IPS-18a (cell line): Measurements from ENCODE around the gene TOMT.

Source experiments
- H3K27ac ChIP-seq: one replicate; pipeline ENCODE4 v1.5.1; 2013; ENCODE audit warnings: low read length
- H3K27me3 ChIP-seq: one replicate; pipeline ENCODE4 v1.6.1; 2013; ENCODE audit warnings: mild to moderate bottlenecking, low read length; ENCODE audit not compliant: control insufficient read depth, insufficient read depth
- H3K36me3 ChIP-seq: one replicate; pipeline ENCODE4 v1.6.1; 2013; ENCODE audit warnings: low read depth, low read length; ENCODE audit not compliant: control insufficient read depth
- H3K4me1 ChIP-seq: one replicate; pipeline ENCODE4 v1.6.1; 2013; ENCODE audit warnings: low read depth, low read length; ENCODE audit not compliant: control insufficient read depth
- H3K4me3 ChIP-seq: one replicate; pipeline ENCODE4 v1.5.1; 2013; ENCODE audit warnings: low read length
- H3K9ac ChIP-seq: one replicate; pipeline ENCODE4 v1.6.1; 2013; ENCODE audit warnings: mild to moderate bottlenecking, low read length, moderate library complexity
- H3K9me3 ChIP-seq: one replicate; pipeline ENCODE4 v1.6.1; 2013; ENCODE audit warnings: low read depth, low read length; ENCODE audit not compliant: control insufficient read depth

Gene TOMT

DNA sequence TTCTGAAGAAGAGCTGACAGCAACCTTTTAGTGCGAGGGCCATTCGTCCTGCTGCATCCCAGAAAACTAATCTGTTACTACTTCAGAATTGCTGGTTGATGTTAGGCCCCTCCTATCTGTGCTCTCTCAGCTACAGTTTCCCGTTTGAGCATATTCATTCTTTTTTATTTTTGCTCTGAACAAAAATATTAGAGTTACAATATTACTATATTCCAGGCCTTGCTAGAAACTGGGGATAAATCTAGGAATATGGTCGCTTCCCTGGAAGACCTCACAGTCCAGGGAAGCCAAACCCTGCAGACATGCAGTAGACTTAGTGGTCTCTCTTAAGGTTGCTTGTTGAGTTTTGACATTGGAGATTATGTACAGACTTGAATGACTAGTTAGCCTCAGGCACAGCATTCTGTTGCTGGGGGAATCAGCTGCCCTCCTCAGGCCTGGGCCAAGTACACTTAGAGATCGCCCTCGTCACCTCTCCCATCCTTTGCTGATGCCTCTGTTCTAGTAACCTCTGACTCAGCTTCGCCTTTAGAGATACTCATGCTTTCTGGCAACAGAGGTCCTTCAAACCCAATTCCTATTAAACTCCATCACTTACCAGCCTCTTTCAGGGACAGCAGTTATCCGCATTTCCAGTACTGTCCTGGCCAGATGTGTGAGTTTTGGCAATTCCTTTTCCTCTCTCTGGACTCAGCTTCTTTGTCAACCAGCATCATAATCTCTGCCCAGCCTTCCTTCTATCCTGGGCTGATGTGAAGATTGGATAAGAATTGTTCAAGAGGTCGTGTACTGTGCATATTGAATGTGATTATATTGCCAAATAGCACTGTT lies 7.5 kb downstream of the TOMT start:
- Histone ChIP-seq H3K27ac (peak overlapping the region; percentile 97), H3K9ac (peak overlapping the region; percentile 96), H3K4me3 (peak overlapping the region; percentile 83), H3K27me3 (peaks cover 38% of the 10 kb centered on the region), H3K9me3 (no peaks in the 10 kb centered on the region), H3K4me1 (peaks cover 9% of the 10 kb centered on the region), H3K36me3 (no peaks in the 10 kb centered on the region)

DNA sequence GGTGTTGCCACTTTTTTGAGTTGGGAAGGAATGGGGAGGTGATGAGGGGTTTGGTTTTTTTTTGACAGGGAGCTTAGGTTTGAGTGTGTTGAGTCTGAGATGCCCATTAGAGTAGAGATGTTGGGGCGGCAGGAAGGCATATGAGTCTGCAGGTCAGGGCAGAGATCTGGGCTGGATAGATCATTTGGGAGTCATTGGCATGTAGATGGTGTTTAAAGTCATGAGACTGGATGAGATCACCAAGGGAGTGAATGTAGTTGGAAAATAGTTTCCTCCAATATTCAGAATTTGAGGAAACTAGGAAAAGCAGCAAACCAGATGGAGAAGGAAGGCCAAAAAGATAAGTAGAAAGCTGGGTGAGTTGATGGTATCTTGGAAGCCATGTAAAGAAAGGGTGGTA lies 8.8 kb downstream of the TOMT start:
- Histone ChIP-seq H3K9ac (no peak overlapping the region), H3K36me3 (no peaks in the 10 kb centered on the region), H3K9me3 (no peaks in the 10 kb centered on the region), H3K4me3 (no peak overlapping the region), H3K27me3 (peaks cover 47% of the 10 kb centered on the region), H3K4me1 (peaks cover 9% of the 10 kb centered on the region), H3K27ac (no peak overlapping the region)

DNA sequence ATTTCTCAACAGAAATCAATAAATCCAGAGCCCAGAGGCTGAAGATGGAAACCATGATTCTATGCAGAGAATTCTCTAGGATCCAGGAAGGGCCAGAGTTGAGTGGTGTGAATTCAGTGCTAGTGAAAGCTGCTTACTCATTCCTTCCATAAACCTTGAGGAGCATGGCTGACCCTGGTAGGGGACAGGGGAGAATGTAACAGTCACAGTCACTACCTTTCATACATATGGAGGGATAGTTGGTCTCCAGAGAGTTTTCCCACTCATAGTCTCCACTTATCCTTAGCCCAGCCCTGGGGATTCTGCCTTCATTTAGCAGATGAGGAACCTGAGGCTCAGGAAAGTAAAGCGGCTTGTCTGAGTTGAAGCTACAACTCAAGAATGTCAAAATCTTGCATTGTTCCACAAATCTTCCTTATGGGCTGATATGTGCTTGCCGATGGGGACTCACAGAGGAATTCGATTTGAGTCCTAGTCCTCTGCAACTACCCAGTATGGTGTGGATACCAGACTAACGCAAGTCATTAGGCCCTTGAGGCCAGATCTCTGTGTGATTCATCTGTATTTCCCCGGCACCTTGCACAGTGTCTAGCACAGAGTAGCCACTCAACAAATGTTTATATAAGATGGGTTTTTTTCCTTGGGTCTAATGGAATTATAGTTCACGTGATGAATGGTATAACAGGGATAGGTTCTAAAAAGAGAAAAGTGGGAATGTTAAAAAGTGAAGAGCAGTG lies 10.5 kb downstream of the TOMT start:
- Histone ChIP-seq H3K27me3 (peaks cover 47% of the 10 kb centered on the region), H3K36me3 (no peaks in the 10 kb centered on the region), H3K9me3 (no peaks in the 10 kb centered on the region), H3K9ac (no peak overlapping the region), H3K4me1 (peaks cover 9% of the 10 kb centered on the region), H3K27ac (no peak overlapping the region), H3K4me3 (no peak overlapping the region)

DNA sequence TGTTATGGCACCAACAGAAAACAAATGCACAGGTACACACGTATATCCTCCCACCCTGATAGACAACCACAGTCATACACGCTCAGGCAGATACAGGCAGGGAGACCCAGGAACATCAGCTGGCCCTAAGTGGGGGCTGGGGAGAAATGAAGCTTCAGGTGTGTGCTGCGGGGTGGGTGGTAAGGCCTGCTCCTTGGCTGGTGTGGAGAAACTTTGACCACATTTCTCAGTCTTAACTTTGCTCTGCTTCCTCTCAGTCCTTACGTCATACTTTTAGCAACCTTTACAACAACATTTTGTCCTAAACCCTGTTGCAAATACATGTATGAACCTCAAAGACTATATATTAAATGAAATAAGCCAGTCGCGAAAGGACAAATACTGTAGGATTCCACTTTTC lies 13.5 kb downstream of the TOMT start:
- no peaks in the 10 kb centered on the region for H3K36me3 ChIP-seq
- peaks cover 49% of the 10 kb centered on the region for H3K27me3 ChIP-seq
- no peak overlapping the region for H3K4me3 ChIP-seq
- H3K9ac ChIP-seq, result no peak overlapping the region
- H3K4me1 ChIP-seq, result no peaks in the 10 kb centered on the region
- no peaks in the 10 kb centered on the region for H3K9me3 ChIP-seq
- no peak overlapping the region for H3K27ac ChIP-seq

DNA sequence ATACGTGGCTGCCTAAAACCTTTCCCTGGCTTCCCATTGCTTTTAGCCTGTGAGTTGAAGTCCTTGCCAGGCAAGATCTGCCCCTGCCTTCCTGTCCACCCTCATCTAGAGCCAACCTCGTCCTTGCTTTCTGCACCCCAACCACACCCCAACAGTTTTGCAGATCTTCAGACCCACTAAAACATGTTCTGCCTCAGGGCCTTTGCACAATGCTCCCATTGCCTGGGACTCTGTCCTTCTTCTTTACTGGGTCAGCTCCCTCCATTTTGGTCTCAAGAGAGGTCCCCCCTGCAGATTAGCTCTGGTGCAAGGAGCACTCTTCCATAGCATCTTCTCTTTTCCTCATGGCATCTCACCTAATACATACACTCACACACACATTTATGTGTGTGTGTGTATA lies 15.2 kb downstream of the TOMT start:
- no peak overlapping the region for H3K27ac ChIP-seq
- no peak overlapping the region for H3K4me3 ChIP-seq
- no peaks in the 10 kb centered on the region for H3K36me3 ChIP-seq
- H3K9me3 ChIP-seq, result no peaks in the 10 kb centered on the region
- H3K9ac ChIP-seq, result no peak overlapping the region
- H3K4me1 ChIP-seq, result no peaks in the 10 kb centered on the region
- peaks cover 32% of the 10 kb centered on the region for H3K27me3 ChIP-seq

DNA sequence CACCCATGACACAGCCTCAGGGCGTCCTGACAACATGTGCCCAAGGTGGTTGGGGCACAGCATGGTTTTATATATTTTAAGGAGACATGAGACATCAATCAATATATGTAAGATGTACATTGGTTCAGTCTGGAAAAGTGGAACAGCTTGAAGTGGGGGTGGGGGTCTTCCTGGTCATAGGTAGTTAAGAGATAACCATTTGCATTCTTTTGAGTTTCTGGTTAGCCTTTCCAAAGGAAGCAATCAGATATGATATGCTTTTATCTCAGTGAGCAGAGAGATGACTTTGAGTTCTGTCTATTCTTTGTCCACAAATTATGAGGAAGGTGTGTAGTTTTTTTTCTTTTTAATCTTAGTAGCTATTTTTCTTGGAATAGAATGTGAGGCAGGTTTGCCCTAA lies 16.9 kb downstream of the TOMT start:
- no peak overlapping the region for H3K9ac ChIP-seq
- H3K27me3 ChIP-seq, result peaks cover 16% of the 10 kb centered on the region
- H3K27ac ChIP-seq, result no peak overlapping the region
- H3K9me3 ChIP-seq, result no peaks in the 10 kb centered on the region
- H3K36me3 ChIP-seq, result no peaks in the 10 kb centered on the region
- no peaks in the 10 kb centered on the region for H3K4me1 ChIP-seq
- no peak overlapping the region for H3K4me3 ChIP-seq

DNA sequence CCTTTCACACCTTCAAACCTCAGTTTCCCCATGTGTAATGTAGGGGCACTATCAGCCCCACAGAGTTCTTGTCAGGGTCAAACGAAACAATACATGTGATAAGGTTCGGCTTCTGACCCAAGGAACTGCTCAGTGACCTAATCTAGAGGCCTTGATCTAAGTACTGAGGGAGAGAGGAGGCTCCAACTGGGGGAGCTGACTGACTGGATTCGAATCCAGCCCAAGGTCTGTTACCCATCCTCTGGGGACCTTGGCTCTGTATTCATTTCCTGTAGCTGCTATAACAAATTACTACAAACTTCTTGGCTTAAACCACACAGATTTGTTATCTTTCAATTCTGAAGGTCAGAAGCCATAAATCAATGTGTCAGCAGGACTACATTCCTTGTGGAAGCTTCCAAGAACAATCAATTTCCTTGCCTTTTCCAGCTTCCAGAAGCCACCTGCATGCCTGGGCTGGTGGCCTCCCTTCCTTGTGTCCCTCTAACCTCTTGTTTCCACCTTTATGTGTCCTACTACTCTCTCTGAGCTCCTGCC lies 17.5 kb downstream of the TOMT start:
- no peaks in the 10 kb centered on the region for H3K9me3 ChIP-seq
- H3K4me1 ChIP-seq, result no peaks in the 10 kb centered on the region
- H3K27me3 ChIP-seq, result peaks cover 14% of the 10 kb centered on the region
- no peak overlapping the region for H3K27ac ChIP-seq
- H3K4me3 ChIP-seq, result no peak overlapping the region
- no peak overlapping the region for H3K9ac ChIP-seq
- no peaks in the 10 kb centered on the region for H3K36me3 ChIP-seq

DNA sequence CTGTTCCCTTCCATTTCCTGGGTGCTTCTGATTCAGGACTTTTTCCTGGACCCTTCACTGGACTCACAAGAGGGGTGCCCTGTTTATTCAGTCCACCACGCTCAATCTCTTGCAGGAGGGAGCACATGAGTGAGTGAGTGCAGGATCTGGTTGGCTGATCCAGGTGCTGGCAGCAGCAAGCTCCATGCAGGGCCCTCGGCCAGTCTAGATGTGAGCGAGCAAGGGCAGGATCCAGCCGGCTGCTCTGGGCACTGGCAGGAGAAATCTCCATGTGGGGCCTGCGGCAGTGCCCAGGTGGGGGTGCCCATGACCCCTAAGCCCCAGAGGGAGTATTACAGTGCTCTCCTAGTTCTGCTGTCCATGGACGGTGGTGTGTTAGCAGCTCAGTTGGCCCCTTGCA lies 18.3 kb downstream of the TOMT start:
- Histone ChIP-seq H3K9me3 (peaks cover 6% of the 10 kb centered on the region), H3K27ac (no peak overlapping the region), H3K4me3 (no peak overlapping the region), H3K9ac (no peak overlapping the region), H3K4me1 (no peaks in the 10 kb centered on the region), H3K27me3 (peaks cover 5% of the 10 kb centered on the region), H3K36me3 (no peaks in the 10 kb centered on the region)

DNA sequence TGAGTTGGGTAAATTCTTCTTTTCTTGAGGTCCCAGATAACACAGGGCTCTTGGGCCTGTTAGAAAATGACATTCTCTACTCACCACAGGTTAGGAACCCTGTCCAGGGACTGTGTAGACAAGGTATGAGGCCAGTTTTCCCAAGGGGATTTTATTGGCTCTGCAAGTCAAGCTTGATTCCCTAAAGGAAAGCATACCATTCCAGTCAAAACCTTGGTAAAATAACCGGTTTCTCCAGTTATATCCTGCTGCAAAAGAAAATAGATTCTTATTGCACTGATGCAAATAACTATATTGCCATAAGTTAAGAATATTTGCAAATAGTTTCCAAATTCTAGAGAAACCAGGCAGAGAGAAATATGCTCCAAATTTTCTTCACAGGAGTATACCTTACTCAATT lies 20.2 kb downstream of the TOMT start:
- no peaks in the 10 kb centered on the region for H3K4me1 ChIP-seq
- H3K9ac ChIP-seq, result no peak overlapping the region

DNA sequence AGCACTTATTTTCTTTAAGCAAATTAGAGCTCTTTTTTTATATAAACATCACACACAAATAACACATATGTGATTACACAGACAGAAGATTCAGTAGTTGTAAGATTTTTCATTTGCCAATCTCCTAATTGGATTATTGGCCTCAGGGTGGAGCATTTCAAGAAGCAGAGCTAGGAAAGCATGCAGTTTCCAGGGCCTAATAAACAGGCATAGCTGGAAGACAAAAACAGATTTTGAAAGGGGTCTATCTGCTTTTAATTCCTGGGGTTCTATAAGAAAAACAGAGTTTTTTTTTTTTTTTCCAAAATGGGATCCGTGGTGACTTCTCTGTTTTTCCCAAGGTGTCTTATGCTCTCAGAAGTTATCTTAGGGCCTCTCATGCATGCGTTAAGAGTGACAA lies 22.2 kb downstream of the TOMT start:
- peaks cover 10% of the 10 kb centered on the region for H3K9me3 ChIP-seq
- no peak overlapping the region for H3K4me3 ChIP-seq

More for the DNA sequence above, 20.2 kb downstream of the TOMT start:
- Histone ChIP-seq H3K27me3 (peaks cover 5% of the 10 kb centered on the region), H3K9me3 (peaks cover 10% of the 10 kb centered on the region), H3K27ac (no peak overlapping the region), H3K36me3 (no peaks in the 10 kb centered on the region), H3K4me3 (no peak overlapping the region)

DNA sequence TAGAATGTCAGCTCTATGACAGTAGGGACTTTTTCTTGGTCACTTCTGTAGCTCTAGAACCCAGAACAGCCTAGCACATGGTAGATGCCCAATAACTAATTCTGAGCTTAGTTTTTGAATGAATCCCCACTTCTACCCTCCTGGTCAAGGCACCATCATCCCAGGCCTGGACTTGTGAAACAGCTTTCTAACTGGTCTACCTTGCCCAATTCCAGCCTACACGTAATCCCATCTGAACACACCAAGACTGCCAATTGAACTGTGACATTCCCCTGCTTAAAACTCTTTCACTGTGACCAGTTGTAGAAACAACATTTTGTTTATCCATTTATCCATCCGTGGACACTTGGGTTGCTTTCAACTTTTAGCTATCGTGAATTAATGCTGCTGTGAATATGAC lies 23.7 kb downstream of the TOMT start:
- H3K27me3 ChIP-seq, result peaks cover 3% of the 10 kb centered on the region
- H3K27ac ChIP-seq, result no peak overlapping the region
- peaks cover 10% of the 10 kb centered on the region for H3K9me3 ChIP-seq
- no peak overlapping the region for H3K9ac ChIP-seq
- no peak overlapping the region for H3K4me3 ChIP-seq
- no peaks in the 10 kb centered on the region for H3K36me3 ChIP-seq
- no peaks in the 10 kb centered on the region for H3K4me1 ChIP-seq

More for the DNA sequence above, 22.2 kb downstream of the TOMT start:
- Histone ChIP-seq H3K36me3 (no peaks in the 10 kb centered on the region), H3K27ac (no peak overlapping the region), H3K27me3 (peaks cover 3% of the 10 kb centered on the region), H3K4me1 (no peaks in the 10 kb centered on the region), H3K9ac (no peak overlapping the region)
